ENCODE data around the gene MTTP. TPM values are rescaled to one million over a fixed set of nuclear protein-coding genes. Genes with fewer than 3 reads are reported as not detected.

MTTP gene
- total RNA-seq, 4 donors from 2014 or later = 0.50 to 0.67 TPM; not detected in 2

DNA sequence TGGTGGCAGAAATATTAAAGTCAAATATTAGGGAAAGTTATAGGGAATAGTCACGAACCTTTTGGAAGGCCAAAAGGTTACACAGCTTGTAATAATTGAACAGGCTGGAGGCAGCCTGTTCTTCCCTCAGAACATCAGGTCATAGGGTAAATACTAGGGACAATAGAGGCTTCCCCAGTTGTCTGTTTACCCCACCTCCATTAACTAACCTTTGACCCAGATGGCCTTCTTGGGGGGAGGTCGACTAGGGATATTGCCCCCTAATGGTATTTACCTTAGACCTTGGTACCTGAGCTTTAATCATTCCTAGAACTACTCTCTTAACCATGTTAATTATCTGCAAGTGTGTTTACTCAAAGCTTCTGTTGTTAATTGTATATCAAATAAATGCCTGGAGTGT lies 37.8 kb upstream of the MTTP start:
- TF ChIP-seq, protein P1, sequence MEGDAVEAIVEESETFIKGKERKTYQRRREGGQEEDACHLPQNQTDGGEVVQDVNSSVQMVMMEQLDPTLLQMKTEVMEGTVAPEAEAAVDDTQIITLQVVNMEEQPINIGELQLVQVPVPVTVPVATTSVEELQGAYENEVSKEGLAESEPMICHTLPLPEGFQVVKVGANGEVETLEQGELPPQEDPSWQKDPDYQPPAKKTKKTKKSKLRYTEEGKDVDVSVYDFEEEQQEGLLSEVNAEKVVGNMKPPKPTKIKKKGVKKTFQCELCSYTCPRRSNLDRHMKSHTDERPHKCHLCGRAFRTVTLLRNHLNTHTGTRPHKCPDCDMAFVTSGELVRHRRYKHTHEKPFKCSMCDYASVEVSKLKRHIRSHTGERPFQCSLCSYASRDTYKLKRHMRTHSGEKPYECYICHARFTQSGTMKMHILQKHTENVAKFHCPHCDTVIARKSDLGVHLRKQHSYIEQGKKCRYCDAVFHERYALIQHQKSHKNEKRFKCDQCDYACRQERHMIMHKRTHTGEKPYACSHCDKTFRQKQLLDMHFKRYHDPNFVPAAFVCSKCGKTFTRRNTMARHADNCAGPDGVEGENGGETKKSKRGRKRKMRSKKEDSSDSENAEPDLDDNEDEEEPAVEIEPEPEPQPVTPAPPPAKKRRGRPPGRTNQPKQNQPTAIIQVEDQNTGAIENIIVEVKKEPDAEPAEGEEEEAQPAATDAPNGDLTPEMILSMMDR (IDR thresholded peaks at IDR 0.05) = no peak
- no peak for TF ChIP-seq POLR2A (IDR thresholded peaks at IDR 0.05)
- DNase-seq = no peak
- H3K4me3 ChIP-seq (replicated peaks in 1 of 3) = no peak overlapping the region
- H3K9me3 ChIP-seq = no peaks in the 10 kb centered on the region
- no peaks in the 10 kb centered on the region for H3K4me1 ChIP-seq
- WGBS, 2 donors = 43 to 56% methylated on average over 2 of the region's 2 CpGs
- no peaks in the 10 kb centered on the region for H3K36me3 ChIP-seq
- H3K27ac ChIP-seq = no peak overlapping the region
- intact Hi-C loops (cut with DNase I) = no loop called here
- no peaks in the 10 kb centered on the region for H3K27me3 ChIP-seq

DNA sequence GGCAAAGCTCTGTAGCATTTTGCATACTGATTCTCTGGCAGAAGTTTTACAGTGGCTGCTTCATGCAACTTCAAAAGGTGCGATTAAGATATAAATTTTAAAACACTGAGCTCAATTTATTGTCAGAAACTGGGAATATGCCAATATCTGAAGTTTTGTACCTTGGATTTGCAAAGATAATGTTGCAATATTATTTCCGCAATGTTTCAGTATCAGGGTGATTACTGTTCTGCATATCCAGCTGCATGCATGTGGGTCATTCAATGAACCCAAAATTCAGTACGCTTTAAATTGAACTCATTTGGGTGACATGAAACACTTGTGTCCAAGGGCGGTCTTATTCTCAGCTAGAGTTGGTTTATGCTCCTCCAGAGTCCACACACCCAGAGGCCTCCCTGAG lies 37.0 kb upstream of the MTTP start:
- no peak for DNase-seq
- TF ChIP-seq, protein P1 (IDR thresholded peaks at IDR 0.05) = no peak
- TF ChIP-seq POLR2A (IDR thresholded peaks at IDR 0.05) = no peak
- Histone ChIP-seq H3K27ac (no peak overlapping the region), H3K9me3 (no peaks in the 10 kb centered on the region), H3K36me3 (no peaks in the 10 kb centered on the region), H3K4me3 (replicated peaks in 1 of 3) (no peak overlapping the region), H3K4me1 (no peaks in the 10 kb centered on the region), H3K27me3 (no peaks in the 10 kb centered on the region)
- intact Hi-C loops (cut with DNase I) = no loop called here
- WGBS, 2 donors = 74 to 77% methylated on average over 4 of the region's 4 CpGs

DNA sequence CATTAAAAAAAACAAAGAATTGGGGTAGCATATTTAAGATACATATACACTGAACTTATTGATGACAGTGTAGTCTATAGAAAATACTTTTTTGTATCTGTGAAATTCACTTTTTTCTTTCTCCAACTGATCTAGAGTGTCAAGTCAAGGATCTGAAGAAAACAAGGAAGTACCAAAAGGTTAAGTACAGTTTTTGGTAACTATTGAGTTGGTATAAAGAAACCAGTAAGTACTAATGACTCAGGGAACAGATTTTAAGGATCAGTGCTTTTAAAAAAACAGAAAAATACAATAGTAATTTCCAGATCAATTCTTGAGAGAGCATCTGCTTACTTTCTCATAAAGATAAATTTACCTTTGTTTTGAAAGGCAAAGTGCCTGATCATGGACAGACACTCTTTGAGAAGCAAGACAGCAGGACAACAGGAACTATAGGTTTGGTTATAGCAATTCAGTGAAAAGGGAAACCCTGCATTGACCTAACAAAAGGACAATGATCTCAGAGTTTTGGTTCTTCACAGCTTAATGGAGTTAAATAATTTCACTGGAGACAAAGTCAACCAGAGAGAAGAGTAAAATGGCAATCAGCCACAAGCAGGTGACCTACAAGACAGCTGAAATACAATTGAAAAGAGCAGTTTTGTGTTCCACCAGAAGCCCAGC lies 34.2 kb upstream of the MTTP start:
- H3K4me1 ChIP-seq = no peaks in the 10 kb centered on the region
- no peaks in the 10 kb centered on the region for H3K9me3 ChIP-seq
- no peak for DNase-seq
- H3K4me3 ChIP-seq (replicated peaks in 1 of 3) = no peak overlapping the region
- no peaks in the 10 kb centered on the region for H3K27me3 ChIP-seq
- H3K27ac ChIP-seq = no peak overlapping the region
- no peaks in the 10 kb centered on the region for H3K36me3 ChIP-seq
- no peak for TF ChIP-seq POLR2A (IDR thresholded peaks at IDR 0.05)
- TF ChIP-seq, protein P1 (IDR thresholded peaks at IDR 0.05) = no peak
- intact Hi-C loops (cut with DNase I) = no loop called here

DNA sequence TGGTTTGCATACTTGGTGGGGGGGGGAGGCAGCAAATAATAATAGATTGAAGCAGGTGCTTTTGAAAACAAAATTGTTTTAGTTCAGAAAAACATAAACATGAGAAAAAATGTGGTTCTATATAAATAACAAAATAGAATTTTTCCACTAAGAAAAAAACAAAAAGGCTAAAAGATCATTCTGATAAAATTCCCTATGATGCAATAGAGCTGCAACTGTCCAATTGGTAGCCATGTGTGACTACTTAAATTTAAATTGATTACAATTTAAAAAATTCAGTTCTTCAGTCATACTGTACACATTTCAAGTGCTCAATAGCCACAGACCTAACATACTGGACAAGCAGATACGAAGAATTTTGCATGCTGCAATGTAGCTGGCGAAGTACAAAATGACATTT lies 21.8 kb upstream of the MTTP start:
- 98 to 99% methylated on average over 2 of the region's 2 CpGs for WGBS, 2 donors
- Histone ChIP-seq H3K27ac (no peak overlapping the region), H3K9me3 (no peaks in the 10 kb centered on the region), H3K27me3 (no peaks in the 10 kb centered on the region), H3K4me3 (replicated peaks in 1 of 3) (no peak overlapping the region), H3K36me3 (no peaks in the 10 kb centered on the region), H3K4me1 (no peaks in the 10 kb centered on the region)
- intact Hi-C loops (cut with DNase I) = no loop called here
- DNase-seq = no peak
- TF ChIP-seq POLR2A (IDR thresholded peaks at IDR 0.05) = no peak
- TF ChIP-seq, protein P1 (IDR thresholded peaks at IDR 0.05) = no peak

DNA sequence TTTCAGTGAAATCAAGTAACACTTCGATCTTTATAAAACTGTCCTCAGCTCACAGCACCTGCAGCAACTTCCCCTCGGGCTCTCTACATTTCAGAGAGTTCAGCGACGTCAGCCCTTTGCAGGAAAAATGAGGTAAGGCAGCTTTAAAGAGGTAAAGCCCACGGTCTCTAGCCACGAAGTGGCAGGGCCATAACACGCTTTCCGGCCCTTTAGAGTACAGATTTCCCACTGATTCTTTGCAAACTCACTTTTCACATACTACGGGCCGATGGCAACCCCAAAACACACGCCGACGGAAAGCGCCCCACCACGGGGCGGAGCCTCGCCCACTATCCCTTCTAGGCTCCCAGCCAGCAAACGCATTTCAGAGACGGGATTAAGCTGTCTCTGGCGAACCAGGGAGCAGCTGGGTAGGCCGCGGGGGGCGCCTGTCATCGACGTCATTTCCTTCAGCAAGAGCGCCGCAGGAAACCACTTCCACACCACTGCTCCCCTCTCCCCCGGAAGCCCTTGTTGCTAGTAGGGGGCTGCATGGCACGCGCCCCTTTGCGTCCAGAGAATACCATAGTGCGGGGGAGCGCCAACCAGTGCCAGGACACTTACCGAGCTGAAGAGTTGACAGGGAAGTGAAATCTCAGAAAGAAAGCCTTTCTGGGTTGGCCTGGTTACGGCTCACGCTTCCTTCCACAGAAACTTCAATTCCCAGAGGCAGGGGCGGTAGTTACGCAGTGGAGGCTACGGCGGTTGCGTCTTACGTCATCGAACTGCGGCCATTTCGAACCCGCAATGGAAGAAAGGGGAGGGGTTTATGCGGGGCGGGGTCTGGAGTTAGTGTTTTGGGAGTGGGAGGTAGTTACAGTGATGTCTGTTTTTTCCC lies 11.1 kb upstream of the MTTP start, which contains the start of gene TRMT10A:
Gene TRMT10A, minus strand, starts transcription at position 730 of the 877 bp plus-strand sequence. CDS start 4,701 bp downstream, outside the sequence.
- H3K27ac ChIP-seq = peak within 1 kb of the TSS; percentile 94 to 96 (median 96)
- no peaks in the 10 kb centered on the region for H3K36me3 ChIP-seq
- 0% methylated on average over 37 to 44 of the region's 48 CpGs for WGBS, 2 donors
- no peaks in the 10 kb centered on the region for H3K9me3 ChIP-seq
- TF ChIP-seq POLR2A (IDR thresholded peaks at IDR 0.05) = peak in 1 of 2 donors; percentile 83
- TF ChIP-seq, protein P1 (IDR thresholded peaks at IDR 0.05) = peak in 3 of 6 experiments; percentile 2 to 24 (median 16)
- H3K27me3 ChIP-seq = no peaks in the 10 kb centered on the region
- DNase-seq = peak; percentile 99
- peak within 1 kb of the TSS; percentile 12 to 56 (median 48) for H3K4me3 ChIP-seq (replicated peaks in 1 of 3)
- intact Hi-C loops (cut with DNase I) = loop anchor here (5.0 kb wide), 2 partner anchors 329 to 384 kb away; partner anchors contain the start of genes DNAJB14 and LAMTOR3
- H3K4me1 ChIP-seq = peaks cover 3 to 5% of the 10 kb centered on the region in 2 donors

Data from thyroid gland (tissue), 4 donors.